GM23338 (cell line): Measurements from ENCODE around the gene TLE3. TPM values are rescaled to one million over a fixed set of nuclear protein-coding genes. Genes with fewer than 3 reads are reported as not detected.

Experiments
- ATAC-seq: fragments of 200-7000 bp; cut with Tn5 transposase; 3 replicates; pipeline ENCODE4 v1.9.1; 2020
- DNase-seq: peaks from one replicate; pipeline ENCODE4 v3.0.0-alpha.2; 2015; ENCODE audit warnings: low spot score
- H2AFZ ChIP-seq: fragments of 200-600 bp; sonication (generic); 2 replicates; pipeline ENCODE4 v1.8.0; 2016; ENCODE audit warnings: antibody characterized with exemption, mild to moderate bottlenecking, moderate library complexity
- H3F3A ChIP-seq: fragments of 200-600 bp; sonication (generic); replicated peaks from 2 replicates; pipeline ENCODE4 v1.8.0; 2017; ENCODE audit warnings: antibody characterized with exemption, mixed run types, low read depth
- H3K27ac ChIP-seq: fragments of 200-600 bp; sonication (generic); 2 replicates; pipeline ENCODE4 v1.6.1; 2016; ENCODE audit warnings: low read depth
- H3K27me3 ChIP-seq: fragments of 200-600 bp; sonication (generic); 2 replicates; pipeline ENCODE4 v1.8.0; 2016; ENCODE audit warnings: mild to moderate bottlenecking, mixed run types, moderate library complexity; ENCODE audit not compliant: insufficient read depth
- H3K36me3 ChIP-seq: fragments of 200-600 bp; sonication (generic); 2 replicates; pipeline ENCODE4 v1.8.0; 2016; ENCODE audit warnings: mild to moderate bottlenecking; ENCODE audit not compliant: insufficient read depth
- H3K4me1 ChIP-seq: fragments of 200-600 bp; sonication (generic); 2 replicates; pipeline ENCODE4 v1.8.0; 2016; ENCODE audit warnings: mild to moderate bottlenecking, moderate library complexity; ENCODE audit not compliant: insufficient read depth
- H3K4me2 ChIP-seq: fragments of 200-600 bp; sonication (generic); 2 replicates; pipeline ENCODE4 v1.7.1; 2017; ENCODE audit warnings: mixed run types
- H3K4me3 ChIP-seq: fragments of 200-600 bp; sonication (generic); 2 replicates; pipeline ENCODE4 v1.6.1; 2016; ENCODE audit warnings: mixed run types
- H3K79me2 ChIP-seq: fragments of 200-600 bp; sonication (generic); replicated peaks from 2 replicates; pipeline ENCODE4 v1.8.0; 2017; ENCODE audit warnings: mild to moderate bottlenecking; ENCODE audit not compliant: insufficient read depth
- H3K9me2 ChIP-seq: fragments of 200-600 bp; sonication (generic); 2 replicates; pipeline ENCODE4 v1.8.0; 2017; ENCODE audit not compliant: insufficient read depth
- H4K20me1 ChIP-seq: fragments of 200-600 bp; sonication (generic); replicated peaks from 2 replicates; pipeline ENCODE4 v1.8.0; 2017; ENCODE audit warnings: mild to moderate bottlenecking; ENCODE audit not compliant: insufficient read depth
- H3K27ac Mint-ChIP-seq: 2 replicates; pipeline ENCODE4 v1.8.0; 2020; ENCODE audit warnings: inconsistent platforms, mild to moderate bottlenecking, moderate library complexity, mixed read lengths
- H3K27me3 Mint-ChIP-seq: 3 replicates; pipeline ENCODE4 v1.8.0; 2022; ENCODE audit warnings: low read depth, mild to moderate bottlenecking, moderate library complexity, mixed read lengths, inconsistent platforms; ENCODE audit not compliant: insufficient read depth, poor library complexity
- H3K36me3 Mint-ChIP-seq: 3 replicates; pipeline ENCODE4 v1.8.0; 2021; ENCODE audit warnings: low read depth, mild to moderate bottlenecking, inconsistent platforms, moderate library complexity, mixed read lengths
- H3K4me1 Mint-ChIP-seq: 3 replicates; pipeline ENCODE4 v1.8.0; 2020; ENCODE audit warnings: mild to moderate bottlenecking, inconsistent platforms, mixed read lengths
- H3K4me3 Mint-ChIP-seq: 3 replicates; pipeline ENCODE4 v1.8.0; 2021; ENCODE audit warnings: moderate library complexity, mild to moderate bottlenecking, inconsistent platforms, mixed read lengths
- H3K9me3 Mint-ChIP-seq: 3 replicates; pipeline ENCODE4 v1.8.0; 2020; ENCODE audit warnings: moderate library complexity, mild to moderate bottlenecking, inconsistent platforms, mixed read lengths
- CREB1 ChIP-seq: fragments of 250-450 bp; sonication (Bioruptor Pico); IDR thresholded peaks from 2 replicates; pipeline ENCODE4 v1.5.0; 2020; ENCODE audit warnings: low read depth, mild to moderate bottlenecking, moderate library complexity
- CTCF ChIP-seq, 2 experiments: fragments of 200-600 bp in 1 of 2; sonication (generic) in 1 of 2; conservative IDR thresholded peaks; 2 replicates each; pipeline versions ENCODE4 v1.5.1 to v1.6.1; 2016 to 2017; ENCODE audit warnings: antibody characterized with exemption in 2 of 2, low read depth in 2 of 2, mild to moderate bottlenecking in 2 of 2, moderate library complexity in 1 of 2
- ETS1 ChIP-seq: IDR thresholded peaks from 2 replicates; pipeline ENCODE4 v1.6.1; 2016; ENCODE audit warnings: antibody characterized with exemption
- EZH2 ChIP-seq: fragments of 200-600 bp; sonication (generic); IDR thresholded peaks from one replicate; pipeline ENCODE4 v1.8.0; 2017; ENCODE audit warnings: antibody characterized with exemption, mild to moderate bottlenecking, low read depth; ENCODE audit not compliant: unreplicated experiment
- REST ChIP-seq: IDR thresholded peaks from one replicate; pipeline ENCODE4 v1.6.1; 2018; ENCODE audit warnings: antibody characterized with exemption; ENCODE audit not compliant: unreplicated experiment
- STAT1 ChIP-seq: IDR thresholded peaks from one replicate; pipeline ENCODE4 v1.6.1; 2016; ENCODE audit warnings: antibody characterized with exemption; ENCODE audit not compliant: unreplicated experiment
- ZNF114 ChIP-seq: fragments of 250-450 bp; sonication (Bioruptor Pico); IDR thresholded peaks from 2 replicates; pipeline ENCODE4 v1.5.0; 2020; ENCODE audit warnings: mild to moderate bottlenecking, moderate library complexity
- ZNF331 ChIP-seq: fragments of 250-450 bp; sonication (Bioruptor Pico); IDR thresholded peaks from 2 replicates; pipeline ENCODE4 v1.5.0; 2020; ENCODE audit warnings: low read depth, mild to moderate bottlenecking, moderate library complexity
- polyA plus RNA-seq: library from polyadenylated mRNA; unstranded; fragments of >200 nt; fragmentation: Nextera tagmentation; extraction: Ambion mirVana; gene quantifications from 2 replicates; pipeline ENCODE4 v1.2.1, GENCODE V29; 2016
- total RNA-seq: library from RNA; depleted of rRNA; stranded (reverse); fragments of >200 nt; shearing (Covaris generic); gene quantifications from 2 replicates; pipeline ENCODE4 v1.2.3, GENCODE V29; 2014

Gene TLE3
- total and polyA plus RNA-seq, 2 experiments from 2014 or later = 10.4 to 79.5 TPM

GRCh38 chr15:70055601-70056051, 42.1 kb downstream of the TLE3 start (continued):
- TF ChIP-seq REST = no peak
- no peak for TF ChIP-seq ETS1
- TF ChIP-seq ZNF331 = no peak

- peaks cover 9% of the 10 kb centered on the region for H3K27me3 Mint-ChIP-seq
- H3K4me3 Mint-ChIP-seq = no peak overlapping the region
- H3K9me2 ChIP-seq = no peaks in the 10 kb centered on the region
- no peak overlapping the region for H2AFZ ChIP-seq
- no peaks in the 10 kb centered on the region for H3K79me2 ChIP-seq
- no peaks in the 10 kb centered on the region for H3K9me3 Mint-ChIP-seq
- peaks cover 87% of the 10 kb centered on the region for H3K36me3 Mint-ChIP-seq
- no peaks in the 10 kb centered on the region for H3K4me1 ChIP-seq
- H3K27ac ChIP-seq = no peak overlapping the region
- no peaks in the 10 kb centered on the region; the same call in 1 of the 2 replicates for H4K20me1 ChIP-seq
- TF ChIP-seq CTCF (conservative IDR thresholded peaks at IDR 0.05; ENCODE audit: low read depth in 2 of 2) (peak in 1 of 2 experiments; percentile 13; a peak in 1 of 4 replicates), CREB1 (CRISPR knock-in tag) (no peak), ZNF331 (no peak), STAT1 (no peak), EZH2 (no peak), ZNF114 (CRISPR knock-in tag) (no peak)
- DNase-seq (no peak), ATAC-seq (no peak)
- H3K4me1 Mint-ChIP-seq = no peaks in the 10 kb centered on the region; the same call in 2 of the 3 replicates
- H3K4me2 ChIP-seq = no peak overlapping the region
- no peaks in the 10 kb centered on the region for H3K27me3 ChIP-seq
- H3K36me3 ChIP-seq = peaks cover 7% of the 10 kb centered on the region; the same call in 1 of the 2 replicates
- no peaks in the 10 kb centered on the region for H3F3A ChIP-seq
- no peak overlapping the region for H3K4me3 ChIP-seq
- no peak overlapping the region for H3K27ac Mint-ChIP-seq
Measured at GRCh38 chr15:70054884-70055387, 42.8 kb downstream of the TLE3 start.
